Hematopoietic multipotent progenitor cell treated with erythropoietin and hydrocortisone succinate and interleukin-3 and kit ligand, for 8 days (in vitro differentiated cells): ENCODE results near the gene THBS4.

Experiments
- DNase-seq: peaks from one replicate; pipeline ENCODE4 v3.0.0-alpha.2; 2015

The THBS4 gene

GRCh38 chr5:80122579-80122978 lies 87.4 kb downstream of the THBS4 start:
- DNase-seq = no peak

- DNase-seq = no peak
These were observed 89.2 kb downstream of the THBS4 start for GRCh38 chr5:80124121-80124918.

GRCh38 chr5:80125022-80125961 lies 90.1 kb downstream of the THBS4 start:
- no peak for DNase-seq

GRCh38 chr5:80125962-80126480 lies 90.9 kb downstream of the THBS4 start:
- DNase-seq = no peak

GRCh38 chr5:80127116-80127552 lies 92.0 kb downstream of the THBS4 start:
- DNase-seq = no peak

GRCh38 chr5:80128141-80128540 lies 93.0 kb downstream of the THBS4 start:
- no peak for DNase-seq

- DNase-seq = no peak
These were observed 94.0 kb downstream of the THBS4 start for GRCh38 chr5:80129146-80129545.
